ENCODE results near the gene AGBL3. TPM values are rescaled to one million over a fixed set of nuclear protein-coding genes. Genes with fewer than 3 reads are reported as not detected.

Gene AGBL3
- total and polyA plus RNA-seq, 2 of the 8 experiments (the other 6 are each of a cell fraction or from before 2014, with no cell fraction given) = 1.1 to 1.9 TPM

DNA sequence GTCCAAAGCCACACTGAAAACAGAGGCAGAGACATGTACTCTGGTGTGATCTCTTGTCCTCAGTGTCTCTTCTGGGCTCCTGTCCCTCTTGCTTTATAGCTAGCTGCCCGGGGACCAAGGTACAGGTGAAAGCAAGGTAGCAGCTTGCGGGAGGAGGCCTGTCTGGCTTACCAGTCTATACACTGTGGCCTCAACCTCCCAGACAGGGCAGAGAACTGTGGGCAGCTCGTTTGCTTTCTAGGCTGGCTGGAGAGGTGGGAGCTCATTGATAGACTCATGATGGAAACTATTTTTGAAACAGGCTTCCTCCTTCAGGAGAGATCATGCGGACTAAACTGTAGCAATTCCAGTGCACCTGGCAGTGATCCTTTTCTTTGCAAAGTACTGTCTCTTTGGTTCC is 179.6 kb downstream of the AGBL3 start:
- no peak overlapping the region for H2BK5ac ChIP-seq (ENCODE audit: low read depth, low read length)
- peaks cover under 1 to 10% (median 3%) of the 10 kb centered on the region in 4 experiments; a peak in 4 of 7 replicates for H3K4me1 ChIP-seq (replicated peaks in 1 of 4; ENCODE audit: control insufficient read depth in 3 of 4, insufficient read depth in 4 of 4, low read length in 3 of 4)
- H4K8ac ChIP-seq (ENCODE audit: extremely low read depth, insufficient read depth, low read length) = no peak overlapping the region
- no peak overlapping the region for H3K4ac ChIP-seq (replicated peaks; ENCODE audit: insufficient read length, low read depth, low read length)
- H3K18ac ChIP-seq (ENCODE audit: extremely low read depth, low read length) = no peak overlapping the region
- POLR2A ChIA-PET (ENCODE audit: partially characterized antibody) = interaction anchor here (0.6 to 4.0 kb wide), 5 partner anchors 13 to 1278 kb away, joined by 3 to 20 read pairs (median 3); no protein-coding TSS in a partner anchor
- TF ChIP-seq CEBPB (IDR thresholded peaks at IDR 0.05; ENCODE audit: low read depth, low read length) (no peak), POLR2AphosphoS5 (IDR thresholded peaks at IDR 0.05; ENCODE audit: low read depth, low read length) (no peak), GABPA (IDR thresholded peaks at IDR 0.05; ENCODE audit: borderline replicate concordance, insufficient read depth, low read length) (no peak), RBBP5 (IDR thresholded peaks at IDR 0.05; ENCODE audit: borderline replicate concordance, low read depth, low read length) (no peak)
- CTCF ChIA-PET (ENCODE audit: partially characterized antibody) = interaction anchor here (0.6 to 2.3 kb wide), 5 partner anchors 8 to 659 kb away, joined by 3 to 7 read pairs (median 4); partner anchors contain the start of gene AGBL3
- DNase-seq (ENCODE audit: low read depth in 1 of 2, low spot score in 2 of 2) (no peak), FAIRE-seq (no peak)
- 95% methylated on average over 4 of the region's 4 CpGs; no CpG with 5 or more reads in 1 of the 2 experiments for WGBS, 2 experiments (ENCODE audit: extremely low coverage in 1 of 2, insufficient coverage in 1 of 2, insufficient read length in 1 of 2, insufficient replicate concordance in 2 of 2, low coverage in 1 of 2, low lambda C conversion rate in 2 of 2, missing lambda C conversion rate in 1 of 2)
- no peak overlapping the region for H2BK20ac ChIP-seq (ENCODE audit: low read length)
- H4K20me1 ChIP-seq (replicated peaks in 1 of 2; ENCODE audit: control insufficient read depth in 1 of 2, insufficient read depth in 2 of 2, low read length in 2 of 2) = peaks cover 0 to 4% of the 10 kb centered on the region in 2 experiments
- peaks cover 16 to 51% (median 39%) of the 10 kb centered on the region in 4 experiments for H3K36me3 ChIP-seq (ENCODE audit: control insufficient read depth in 2 of 4, insufficient read depth in 4 of 4, low read length in 3 of 4)
- no peaks in the 10 kb centered on the region; the same call in 1 of the 2 replicates for H3K79me1 ChIP-seq (ENCODE audit: low read depth, low read length)
- H3K4me3 ChIP-seq (ENCODE audit: extremely low read depth in 1 of 4, insufficient read depth in 2 of 4, low read depth in 3 of 4, low read length in 4 of 4) = no peak overlapping the region
- no peak overlapping the region for H3K14ac ChIP-seq (ENCODE audit: insufficient read length)
- no peak overlapping the region for H2BK15ac ChIP-seq (ENCODE audit: low read length)
- H3K27ac ChIP-seq (ENCODE audit: low read depth, low read length) = no peak overlapping the region
- H2AFZ ChIP-seq (ENCODE audit: low read length) = no peak overlapping the region
- H3K9ac ChIP-seq (replicated peaks in 1 of 4; ENCODE audit: extremely low read depth in 1 of 4, low read depth in 3 of 4, low read length in 3 of 4) = no peak overlapping the region
- no peak overlapping the region for H2BK120ac ChIP-seq (replicated peaks; ENCODE audit: low read depth, low read length)
- no peak overlapping the region for H4K5ac ChIP-seq (ENCODE audit: insufficient read length, low read depth, low read length)
- H3K27me3 ChIP-seq (replicated peaks in 1 of 4; ENCODE audit: control insufficient read depth in 3 of 4, extremely low read depth in 1 of 4, insufficient read depth in 3 of 4, low read length in 3 of 4) = no peaks in the 10 kb centered on the region
- no peak overlapping the region for H3K23ac ChIP-seq (ENCODE audit: insufficient read length)
- no peak overlapping the region for H2AK5ac ChIP-seq (ENCODE audit: low read depth, low read length)
- no peak overlapping the region for H3K56ac ChIP-seq (replicated peaks; ENCODE audit: insufficient read length, low read depth, low read length)
- peaks cover 0 to 20% of the 10 kb centered on the region in 2 experiments; a peak in 2 of 4 replicates for H3K79me2 ChIP-seq (ENCODE audit: control insufficient read depth in 1 of 2, insufficient read depth in 2 of 2, low read length in 2 of 2)
- H4K91ac ChIP-seq (replicated peaks; ENCODE audit: insufficient read length, low read length) = no peak overlapping the region
- H3K9me3 ChIP-seq (ENCODE audit: insufficient read depth in 2 of 2, low read depth in 1 of 2, low read length in 1 of 2) = peaks cover 2 to 11% of the 10 kb centered on the region in 2 experiments; a peak in 2 of 4 replicates
- no peak overlapping the region for H3K4me2 ChIP-seq (ENCODE audit: insufficient read depth in 1 of 2, low read depth in 2 of 2, low read length in 2 of 2)
- no peak overlapping the region for H2BK12ac ChIP-seq (ENCODE audit: low read depth, low read length)
- H3K23me2 ChIP-seq (ENCODE audit: low read depth, low read length) = no peaks in the 10 kb centered on the region; the same call in 1 of the 2 replicates

All from H1 (cell line).